ENCODE measurements around the gene NRIP2. TPM values are rescaled to one million over a fixed set of nuclear protein-coding genes. Genes with fewer than 3 reads are reported as not detected.

Gene NRIP2
- total and polyA plus RNA-seq, 4 donors, result 0.10 to 1.1 (median 0.73) TPM

DNA sequence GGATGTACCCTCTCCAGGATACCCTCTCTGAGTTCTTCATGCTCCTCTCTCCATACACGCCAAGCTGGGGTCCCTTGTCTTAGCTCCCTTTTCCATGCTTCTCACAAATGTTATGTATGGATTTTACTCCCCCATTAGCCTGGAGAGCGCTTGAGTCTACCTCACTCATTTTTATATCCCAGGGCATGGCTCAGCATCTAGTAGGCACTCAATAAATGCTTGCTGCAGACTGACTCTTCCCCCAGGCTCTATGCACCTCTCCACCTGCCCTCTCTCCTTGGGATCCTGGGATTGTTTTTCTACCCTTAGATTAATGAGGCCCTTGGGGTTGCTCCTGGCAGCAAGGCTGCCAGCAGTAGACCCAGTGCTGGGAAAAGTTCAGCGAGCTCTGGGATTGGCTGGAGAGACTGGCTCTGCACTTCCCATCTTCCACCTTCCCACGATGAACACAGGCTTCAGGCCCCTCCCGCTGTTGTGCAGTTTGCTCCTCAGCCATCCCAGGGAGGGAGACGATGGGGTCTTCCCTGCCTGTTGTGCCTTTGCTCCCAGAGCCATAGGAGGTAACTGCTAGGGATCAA, 2.2 kb downstream of the NRIP2 start:
- WGBS, 2 donors, result 77 to 87% methylated on average over 6 of the region's 6 CpGs
- Histone ChIP-seq H3K4me3 (no peak overlapping the region), H3K9me3 (ENCODE audit: control insufficient read depth in 4 of 4, insufficient read depth in 3 of 4, low read length in 3 of 4) (no peaks in the 10 kb centered on the region), H3K36me3 (ENCODE audit: control insufficient read depth in 4 of 4, insufficient read depth in 4 of 4, low read length in 4 of 4) (peaks cover 2 to 14% (median 10%) of the 10 kb centered on the region in 4 donors), H3K9ac (ENCODE audit: insufficient read depth in 1 of 2, low read length in 2 of 2) (no peak overlapping the region), H3K27ac (ENCODE audit: low read depth in 1 of 2, low read length in 1 of 2) (no peak overlapping the region), H3K4me1 (ENCODE audit: control insufficient read depth in 5 of 5, insufficient read depth in 5 of 5, low read length in 5 of 5) (peaks cover 0 to 20% (median 8%) of the 10 kb centered on the region in 5 donors), H3K27me3 (ENCODE audit: control insufficient read depth in 3 of 3, insufficient read depth in 3 of 3, low read length in 2 of 3) (no peaks in the 10 kb centered on the region)
- ATAC-seq (ENCODE audit: insufficient read depth, low FRiP score) (no peak), DNase-seq (no peak)
- TF ChIP-seq, protein P1, sequence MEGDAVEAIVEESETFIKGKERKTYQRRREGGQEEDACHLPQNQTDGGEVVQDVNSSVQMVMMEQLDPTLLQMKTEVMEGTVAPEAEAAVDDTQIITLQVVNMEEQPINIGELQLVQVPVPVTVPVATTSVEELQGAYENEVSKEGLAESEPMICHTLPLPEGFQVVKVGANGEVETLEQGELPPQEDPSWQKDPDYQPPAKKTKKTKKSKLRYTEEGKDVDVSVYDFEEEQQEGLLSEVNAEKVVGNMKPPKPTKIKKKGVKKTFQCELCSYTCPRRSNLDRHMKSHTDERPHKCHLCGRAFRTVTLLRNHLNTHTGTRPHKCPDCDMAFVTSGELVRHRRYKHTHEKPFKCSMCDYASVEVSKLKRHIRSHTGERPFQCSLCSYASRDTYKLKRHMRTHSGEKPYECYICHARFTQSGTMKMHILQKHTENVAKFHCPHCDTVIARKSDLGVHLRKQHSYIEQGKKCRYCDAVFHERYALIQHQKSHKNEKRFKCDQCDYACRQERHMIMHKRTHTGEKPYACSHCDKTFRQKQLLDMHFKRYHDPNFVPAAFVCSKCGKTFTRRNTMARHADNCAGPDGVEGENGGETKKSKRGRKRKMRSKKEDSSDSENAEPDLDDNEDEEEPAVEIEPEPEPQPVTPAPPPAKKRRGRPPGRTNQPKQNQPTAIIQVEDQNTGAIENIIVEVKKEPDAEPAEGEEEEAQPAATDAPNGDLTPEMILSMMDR (IDR thresholded peaks at IDR 0.05; ENCODE audit: control extremely low read depth, extremely low read depth), result no peak

DNA sequence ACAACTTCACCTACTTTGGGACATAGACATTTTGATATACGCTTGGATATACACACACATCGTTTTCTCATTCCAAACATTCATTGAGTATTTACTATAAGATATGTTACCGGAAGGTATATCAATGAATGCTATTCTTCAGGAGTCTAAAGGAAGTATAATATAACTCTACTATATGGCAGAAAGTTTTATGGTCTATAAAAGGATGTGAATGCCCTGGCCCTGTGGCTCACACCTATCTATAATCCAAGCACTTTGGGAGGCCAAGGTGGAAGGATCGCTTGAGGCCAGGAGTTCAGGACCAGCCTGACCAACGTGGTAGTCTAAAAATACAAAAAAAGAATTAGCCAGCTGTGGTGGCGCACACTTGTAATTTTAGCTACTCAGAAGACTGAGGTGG, 5.6 kb downstream of the NRIP2 start:
- DNase-seq (no peak), ATAC-seq (ENCODE audit: insufficient read depth, low FRiP score) (no peak)
- no peak overlapping the region for H3K4me3 ChIP-seq
- WGBS, 2 donors, result 92% methylated on average over 6 of the region's 6 CpGs
- H3K27me3 ChIP-seq (ENCODE audit: control insufficient read depth in 3 of 3, insufficient read depth in 3 of 3, low read length in 2 of 3), result no peaks in the 10 kb centered on the region
- H3K9ac ChIP-seq (ENCODE audit: insufficient read depth in 1 of 2, low read length in 2 of 2), result no peak overlapping the region
- H3K27ac ChIP-seq (ENCODE audit: low read depth in 1 of 2, low read length in 1 of 2), result no peak overlapping the region
- H3K36me3 ChIP-seq (ENCODE audit: control insufficient read depth in 4 of 4, insufficient read depth in 4 of 4, low read length in 4 of 4), result peaks cover 10 to 41% (median 31%) of the 10 kb centered on the region in 4 donors
- H3K9me3 ChIP-seq (ENCODE audit: control insufficient read depth in 4 of 4, insufficient read depth in 3 of 4, low read length in 3 of 4), result no peaks in the 10 kb centered on the region
- TF ChIP-seq, protein P1 (IDR thresholded peaks at IDR 0.05; ENCODE audit: control extremely low read depth, extremely low read depth), result no peak
- peaks cover 0 to 1% (median 0%) of the 10 kb centered on the region in 5 donors for H3K4me1 ChIP-seq (ENCODE audit: control insufficient read depth in 5 of 5, insufficient read depth in 5 of 5, low read length in 5 of 5)

- ATAC-seq (ENCODE audit: insufficient read depth, low FRiP score), result no peak
- peaks cover 23 to 57% (median 40%) of the 10 kb centered on the region in 4 donors for H3K36me3 ChIP-seq (ENCODE audit: control insufficient read depth in 4 of 4, insufficient read depth in 4 of 4, low read length in 4 of 4)
- no peaks in the 10 kb centered on the region for H3K27me3 ChIP-seq (ENCODE audit: control insufficient read depth in 3 of 3, insufficient read depth in 3 of 3, low read length in 2 of 3)
- 90 to 91% methylated on average over 14 of the region's 14 CpGs for WGBS, 2 donors
- H3K27ac ChIP-seq (ENCODE audit: low read depth in 1 of 2, low read length in 1 of 2), result no peak overlapping the region
- H3K4me1 ChIP-seq (ENCODE audit: control insufficient read depth in 5 of 5, insufficient read depth in 5 of 5, low read length in 5 of 5), result no peaks in the 10 kb centered on the region
- TF ChIP-seq, protein P1 (IDR thresholded peaks at IDR 0.05; ENCODE audit: control extremely low read depth, extremely low read depth), result no peak
- no peak overlapping the region for H3K4me3 ChIP-seq
- no peak for DNase-seq
- no peaks in the 10 kb centered on the region for H3K9me3 ChIP-seq (ENCODE audit: control insufficient read depth in 4 of 4, insufficient read depth in 3 of 4, low read length in 3 of 4)
- H3K9ac ChIP-seq (ENCODE audit: insufficient read depth in 1 of 2, low read length in 2 of 2), result no peak overlapping the region
Observed at GRCh38 chr12:2826721-2827515, 7.9 kb downstream of the NRIP2 start.

All from lung (tissue), 12 donors.